GM18526 (cell line): ENCODE measurements around the gene CACTIN.

Experiments
- POLR2A ChIP-seq: IDR thresholded peaks from 3 replicates; pipeline ENCODE4 v1.6.1; 2011; ENCODE audit not compliant: insufficient read length; ENCODE audit errors: extremely low read depth

Gene CACTIN

GRCh38 chr19:3612330-3612729, 14.3 kb downstream of the CACTIN start:
- TF ChIP-seq POLR2A: no peak

- no peak for TF ChIP-seq POLR2A
These were observed 14.7 kb downstream of the CACTIN start for GRCh38 chr19:3611841-3612240.

- TF ChIP-seq POLR2A: no peak
These were observed 15.6 kb downstream of the CACTIN start for GRCh38 chr19:3610745-3611717.

- TF ChIP-seq POLR2A: no peak
These were observed 16.5 kb downstream of the CACTIN start for GRCh38 chr19:3609779-3610719.

GRCh38 chr19:3608750-3609322, 17.8 kb downstream of the CACTIN start:
- no peak for TF ChIP-seq POLR2A

- TF ChIP-seq POLR2A: no peak
These were observed 18.4 kb downstream of the CACTIN start for GRCh38 chr19:3608079-3608641.

- no peak for TF ChIP-seq POLR2A
These were observed 19.1 kb downstream of the CACTIN start for GRCh38 chr19:3607303-3608078.

- TF ChIP-seq POLR2A: no peak
These were observed 19.8 kb downstream of the CACTIN start, which contains the start of gene TBXA2R for GRCh38 chr19:3606690-3607289. TSS of gene TBXA2R (minus strand) at chr19:3606875. CDS start at chr19:3600634, 6,241 bp downstream.

- no peak for TF ChIP-seq POLR2A
These were observed 20.4 kb downstream of the CACTIN start for GRCh38 chr19:3606174-3606689.

- no peak for TF ChIP-seq POLR2A
These were observed 20.8 kb downstream of the CACTIN start for GRCh38 chr19:3605770-3606169.

- no peak for TF ChIP-seq POLR2A
These were observed 21.2 kb downstream of the CACTIN start for GRCh38 chr19:3605361-3605760.

- no peak for TF ChIP-seq POLR2A
These were observed 21.6 kb downstream of the CACTIN start for GRCh38 chr19:3604987-3605343.

GRCh38 chr19:3604227-3604986, 22.2 kb downstream of the CACTIN start:
- no peak for TF ChIP-seq POLR2A
